Activated CD8-positive, alpha-beta memory T cell treated with anti-CD3 and anti-CD28 coated beads for 48 hours (primary cell): ENCODE data around the gene U2AF2.

Experiments
- DNase-seq, 3 experiments: peaks; one replicate each; pipeline ENCODE4 v3.0.0-alpha.2; 2020; ENCODE audit warnings: low read depth in 2 of 3, low spot score in 2 of 3

Gene U2AF2

DNA sequence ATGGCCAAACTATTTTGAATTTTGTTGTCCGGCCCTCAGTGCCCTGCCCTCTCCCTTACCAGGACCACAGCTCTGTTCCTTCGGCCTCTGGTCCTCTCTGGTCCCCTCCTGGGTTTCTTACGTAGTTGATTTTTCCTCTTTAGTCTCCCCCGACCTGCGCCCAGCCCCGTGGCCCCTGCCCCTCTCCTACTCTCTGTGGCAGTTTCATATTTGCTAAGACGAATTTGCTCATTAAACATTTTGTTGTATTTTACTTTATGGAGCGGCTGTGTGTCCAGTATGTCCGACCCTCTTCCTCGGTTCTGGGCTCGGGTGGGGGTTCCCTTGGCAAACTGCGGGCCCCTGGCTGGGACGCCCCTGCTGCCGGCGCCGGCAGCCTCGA, 19.6 kb downstream of the U2AF2 start:
- DNase-seq, result no peak

DNA sequence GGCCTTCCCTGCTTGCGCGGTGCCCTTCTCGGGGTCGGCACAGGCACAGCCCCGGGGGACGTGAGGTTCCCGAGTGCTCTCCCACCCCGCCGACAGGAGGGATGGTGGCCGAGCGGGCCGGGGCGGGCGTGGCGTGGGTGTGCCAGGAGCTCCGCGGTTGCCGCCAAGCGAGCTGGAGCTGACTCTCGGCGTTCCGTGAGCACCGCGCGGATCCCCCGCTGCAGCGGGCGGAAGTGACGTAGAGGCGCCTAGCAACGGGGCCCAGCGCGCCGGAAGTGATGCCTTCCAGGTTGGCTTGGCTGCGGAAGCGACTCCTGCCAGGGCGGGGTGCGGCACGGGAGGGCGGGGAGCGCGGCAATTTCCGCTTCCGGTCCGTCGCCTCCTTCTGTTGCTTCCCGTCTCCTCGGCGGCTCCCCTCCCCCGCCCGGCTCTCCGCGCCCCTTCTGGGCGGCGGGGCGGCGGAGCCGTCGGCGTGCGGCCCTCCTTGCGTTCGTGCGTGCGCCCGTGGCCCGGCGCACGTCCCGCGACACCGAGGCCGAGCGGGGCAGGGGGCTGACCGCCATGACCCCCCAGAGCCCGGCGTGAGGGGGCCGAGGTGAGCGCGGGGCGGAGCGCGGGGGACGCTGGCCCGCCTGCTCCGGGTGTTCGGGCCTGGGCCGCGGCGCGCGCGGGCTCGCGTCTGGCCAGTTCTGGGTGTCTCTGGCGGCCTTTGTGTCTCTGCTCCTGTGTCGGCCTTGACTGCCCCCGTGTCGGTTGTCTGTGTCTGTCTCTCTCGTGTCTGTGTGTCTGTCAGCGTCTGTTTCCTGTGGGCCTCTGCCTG, 20.2 kb downstream of the U2AF2 start, which contains the start of gene EPN1:
Gene EPN1 (plus strand): TSS at position 386 of the 820 bp plus-strand sequence. CDS start 3,402 bp downstream, outside the sequence.
- DNase-seq, result peak; percentile 93 to 97 (median 97)

DNA sequence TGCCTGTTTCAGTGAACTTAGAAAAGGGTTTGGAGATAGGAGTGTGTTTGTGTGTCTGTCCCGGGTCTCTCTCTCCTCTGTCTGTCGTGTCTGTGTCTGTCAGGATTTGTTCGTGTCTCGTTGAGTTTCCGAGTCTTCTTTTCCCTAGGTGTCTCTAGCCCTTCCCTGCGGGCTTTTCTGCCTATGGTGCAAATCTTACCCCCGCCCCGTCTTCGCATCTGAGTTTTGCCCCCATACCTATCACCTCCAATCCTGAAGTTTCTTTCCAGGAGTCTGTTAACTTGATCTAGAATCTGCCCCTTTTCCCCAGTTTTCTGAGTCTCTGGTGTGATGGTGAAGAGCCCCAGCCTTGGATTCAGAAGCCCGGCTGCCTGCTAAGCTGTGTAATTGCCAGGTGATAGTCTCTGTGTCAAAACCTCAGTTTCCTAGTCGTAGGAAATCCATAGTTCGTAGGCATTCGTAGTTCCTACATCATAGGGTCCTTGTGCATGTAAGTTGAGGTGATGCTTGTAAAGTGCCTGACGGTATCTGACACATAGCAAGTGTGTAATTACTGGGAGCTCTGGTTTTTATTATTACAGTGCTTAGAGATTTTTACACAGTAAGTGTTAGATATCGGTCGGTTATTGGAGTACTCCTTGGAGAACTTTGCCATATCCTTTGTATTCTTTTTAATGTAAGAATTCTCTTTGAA, 21.0 kb downstream of the U2AF2 start:
- no peak for DNase-seq

DNA sequence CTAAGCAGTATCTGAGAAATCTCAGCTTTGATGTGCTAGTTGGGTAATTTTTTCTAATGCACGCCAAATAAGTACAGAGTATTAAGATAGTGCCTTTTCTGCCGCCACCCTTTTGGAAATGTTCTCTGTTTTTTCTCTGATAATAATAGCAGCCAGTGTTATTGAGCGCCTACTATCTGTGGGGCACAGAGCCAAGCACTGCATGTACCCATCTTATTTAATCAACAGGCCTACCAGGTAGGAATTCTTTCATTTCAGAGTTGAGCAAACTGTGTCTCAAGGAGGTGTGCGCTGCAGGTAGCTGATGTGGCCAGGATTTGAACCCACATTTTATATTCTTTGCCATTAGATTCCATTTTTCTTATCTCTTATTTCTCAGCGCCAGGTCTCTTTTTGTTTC, 21.5 kb downstream of the U2AF2 start:
- DNase-seq, result no peak

DNA sequence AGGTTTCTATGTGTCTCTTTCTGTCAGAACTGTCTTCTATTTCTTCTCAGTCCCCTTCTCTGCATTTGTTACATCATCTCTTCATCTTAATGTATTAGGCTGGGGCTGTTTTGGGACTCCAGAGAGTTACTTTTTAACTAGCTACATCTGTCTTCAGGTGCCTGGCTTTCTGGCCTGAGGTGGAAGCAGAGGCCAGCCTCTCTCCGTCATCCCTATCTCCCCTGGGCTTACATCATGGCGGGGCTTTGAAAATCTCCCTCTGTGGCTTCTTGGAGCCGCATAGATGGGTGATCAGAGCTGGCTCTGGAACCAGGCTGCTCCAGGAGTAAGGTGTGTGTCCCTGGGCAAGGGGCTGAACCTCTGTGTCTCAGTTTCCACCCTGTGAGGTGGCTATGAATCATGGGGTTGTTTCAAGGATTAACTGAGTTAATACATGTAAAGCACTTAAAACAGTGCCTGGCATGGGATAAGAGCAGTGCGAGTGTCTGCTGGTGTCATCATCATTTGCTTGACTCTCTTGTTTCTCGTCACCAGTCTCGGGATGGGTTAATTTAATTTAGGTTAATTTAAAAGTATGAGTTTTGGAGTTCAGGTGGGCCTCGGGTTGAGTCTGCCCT, 22.2 kb downstream of the U2AF2 start:
- DNase-seq, result no peak

DNA sequence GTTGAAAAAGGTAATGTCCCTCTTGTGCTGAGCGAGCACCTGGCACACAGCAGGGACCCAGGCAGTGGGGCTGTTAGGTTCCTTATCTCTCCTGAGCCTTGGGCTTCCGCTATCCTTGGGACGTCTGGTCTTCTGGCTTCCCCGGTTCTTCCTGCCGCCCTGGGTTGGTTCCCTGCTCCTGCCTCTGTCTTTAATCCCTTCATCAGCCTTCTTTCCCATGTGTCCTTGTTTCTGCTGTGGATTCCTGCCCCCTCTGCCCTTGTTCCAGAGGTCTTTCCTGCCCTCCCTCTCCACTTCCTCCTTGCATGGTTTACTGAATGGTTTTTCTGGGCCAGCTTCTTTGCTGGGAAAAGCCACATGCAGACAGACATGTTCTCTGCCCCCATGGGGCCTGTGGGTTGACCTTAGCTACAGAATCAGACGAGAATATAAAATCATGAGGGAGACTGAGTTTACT, 22.8 kb downstream of the U2AF2 start:
- DNase-seq, result no peak

DNA sequence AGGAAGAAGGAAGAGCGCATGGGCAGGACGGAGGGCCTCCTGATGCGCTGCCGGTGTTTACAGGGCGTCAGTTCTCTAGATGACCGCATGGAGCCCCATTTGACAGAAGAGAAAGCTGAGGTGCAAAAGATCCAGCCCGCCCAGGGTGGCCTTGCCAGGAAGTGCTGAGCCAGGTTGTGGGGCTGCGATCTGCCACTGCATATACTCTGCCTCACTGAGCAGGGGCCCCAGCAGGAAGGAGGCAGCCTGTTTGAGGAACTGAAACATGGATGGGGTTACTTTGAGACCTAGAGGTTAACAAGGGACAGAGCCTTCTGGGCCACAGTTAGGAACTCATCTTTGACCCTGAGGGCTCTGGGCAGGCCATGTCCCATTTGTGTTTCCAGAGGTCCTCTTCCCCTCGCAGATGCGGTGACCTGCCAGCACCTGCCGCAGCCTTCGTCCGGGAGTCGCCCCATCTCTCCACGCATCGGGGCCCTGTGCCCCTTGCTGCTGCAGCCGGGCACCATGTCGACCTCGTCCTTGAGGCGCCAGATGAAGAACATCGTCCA, 23.4 kb downstream of the U2AF2 start:
- DNase-seq, result no peak

DNA sequence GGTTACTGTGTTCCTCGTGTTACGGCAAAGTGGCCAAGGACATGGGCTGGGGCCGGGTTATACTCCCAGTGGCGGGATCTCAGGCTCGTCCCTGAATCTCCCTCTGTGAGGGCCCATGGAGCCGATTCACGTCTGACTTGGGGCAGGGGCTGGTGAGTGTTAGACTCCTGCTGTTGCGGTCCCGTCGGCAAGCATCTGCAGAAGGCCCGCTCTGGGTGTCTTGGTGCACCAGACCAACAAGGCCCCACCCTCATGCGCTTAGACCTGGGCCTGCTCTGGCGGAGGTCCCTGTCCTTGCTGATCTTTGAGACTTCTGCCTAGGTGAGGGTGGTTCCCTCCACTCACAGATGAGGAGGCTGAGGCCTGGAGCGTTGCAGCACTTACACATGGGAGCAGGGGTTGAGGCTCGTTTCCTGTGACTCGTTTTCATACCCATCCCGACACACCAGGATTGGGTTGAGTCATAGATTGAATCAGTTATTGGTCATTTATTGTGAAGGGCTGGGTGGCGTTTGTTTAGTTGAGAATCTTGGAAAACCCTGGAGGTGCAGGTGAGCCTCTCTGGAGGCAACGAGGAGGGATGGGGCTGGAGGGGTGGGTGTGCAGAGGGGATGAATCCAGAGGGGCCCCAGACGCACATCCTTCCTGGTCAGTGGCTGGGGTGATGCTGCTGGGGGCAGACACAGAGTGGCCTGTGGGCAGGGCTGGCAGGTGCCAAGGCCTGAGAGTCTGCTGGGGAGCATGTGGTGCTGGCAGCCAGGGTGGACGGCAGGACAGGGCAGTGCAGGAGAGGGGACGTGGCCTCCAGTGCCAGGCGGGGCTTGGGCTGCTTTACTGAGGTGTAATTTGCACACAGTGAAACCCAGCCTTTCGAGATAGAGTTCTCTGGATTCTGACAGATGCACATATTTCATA, 24.8 kb downstream of the U2AF2 start:
- no peak for DNase-seq

DNA sequence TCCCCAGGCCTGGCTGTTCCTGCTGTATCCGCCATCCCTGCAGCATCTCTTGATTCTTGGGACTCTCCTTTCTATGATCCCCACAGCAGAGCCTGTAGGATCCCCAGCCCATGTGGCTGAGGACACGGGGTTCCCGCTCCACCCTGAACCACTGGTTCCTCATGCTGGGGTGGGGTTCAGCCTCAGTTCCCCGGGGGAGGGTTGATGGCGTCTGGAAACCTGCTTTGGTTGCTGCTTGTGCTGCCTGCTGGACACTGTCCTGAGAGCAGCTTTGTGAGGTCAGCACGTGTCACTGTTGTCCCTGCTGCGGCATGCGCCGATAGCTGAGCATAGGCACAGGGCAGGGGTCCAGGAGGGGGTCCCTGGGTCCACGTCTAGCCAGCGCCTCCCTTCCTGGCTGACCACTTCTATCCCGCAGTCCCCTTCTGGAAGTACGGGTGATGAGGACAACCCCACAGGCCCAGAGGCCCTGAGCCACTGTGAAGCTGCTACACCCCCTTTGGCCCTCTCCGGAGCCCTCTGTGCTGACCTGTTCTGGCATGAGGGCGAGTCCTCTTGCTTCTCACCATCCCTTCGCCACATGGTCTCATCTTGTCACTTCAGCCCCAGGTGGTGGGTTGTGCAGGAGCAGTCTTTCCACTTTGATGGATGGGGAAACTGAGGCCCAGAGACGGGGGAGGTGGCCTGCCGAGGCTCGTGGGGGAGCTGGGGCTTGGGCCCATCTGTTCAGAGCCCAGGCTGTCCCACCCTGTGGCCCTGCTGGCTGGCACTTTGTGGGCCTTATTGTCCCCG, 25.7 kb downstream of the U2AF2 start:
- DNase-seq, result no peak

DNA sequence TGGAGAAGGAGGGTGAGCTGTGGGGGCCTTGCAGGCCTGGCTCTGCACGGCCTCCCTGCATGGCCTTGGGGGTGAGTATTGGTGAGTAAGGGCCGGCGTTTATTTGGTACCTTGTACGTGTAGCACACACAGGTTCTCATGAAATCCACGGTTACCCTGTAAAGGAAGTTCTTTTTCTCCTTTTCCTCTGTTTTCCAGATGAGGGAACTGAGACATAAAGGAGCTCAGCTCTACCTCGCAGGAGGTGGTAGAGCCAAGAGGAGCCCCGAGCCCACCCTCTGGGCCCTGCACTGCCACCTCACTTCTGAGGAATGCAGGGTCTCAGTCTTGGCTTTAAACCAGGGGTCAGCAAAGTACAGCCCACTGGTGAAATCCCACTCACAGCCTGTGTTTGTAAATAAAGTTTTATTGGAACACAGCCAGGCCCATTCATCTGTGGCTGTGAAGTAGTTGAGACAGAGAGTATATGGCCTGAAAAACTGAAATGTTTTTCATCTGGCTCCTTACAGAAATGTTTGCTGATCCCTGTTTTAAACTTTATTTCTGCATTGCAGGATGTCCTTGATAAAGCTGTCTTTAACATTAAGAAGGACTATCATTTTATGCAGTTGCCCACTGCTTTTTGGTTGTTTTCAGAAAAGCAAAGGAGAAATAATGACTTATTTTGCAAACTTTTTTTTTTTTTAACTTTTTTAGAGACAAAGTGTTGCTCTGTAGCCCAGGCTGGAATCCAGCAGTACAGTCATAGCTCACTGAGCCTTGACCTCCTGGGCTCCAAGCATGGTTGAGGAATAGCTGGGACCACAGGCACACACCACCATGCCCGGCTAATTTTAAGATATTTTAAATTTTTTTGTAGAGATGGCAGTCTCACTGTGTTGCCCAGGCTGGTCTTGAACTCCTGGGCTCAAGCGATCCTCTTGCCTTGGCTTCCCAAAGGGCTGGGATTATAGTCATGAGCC, 26.6 kb downstream of the U2AF2 start:
- no peak for DNase-seq

DNA sequence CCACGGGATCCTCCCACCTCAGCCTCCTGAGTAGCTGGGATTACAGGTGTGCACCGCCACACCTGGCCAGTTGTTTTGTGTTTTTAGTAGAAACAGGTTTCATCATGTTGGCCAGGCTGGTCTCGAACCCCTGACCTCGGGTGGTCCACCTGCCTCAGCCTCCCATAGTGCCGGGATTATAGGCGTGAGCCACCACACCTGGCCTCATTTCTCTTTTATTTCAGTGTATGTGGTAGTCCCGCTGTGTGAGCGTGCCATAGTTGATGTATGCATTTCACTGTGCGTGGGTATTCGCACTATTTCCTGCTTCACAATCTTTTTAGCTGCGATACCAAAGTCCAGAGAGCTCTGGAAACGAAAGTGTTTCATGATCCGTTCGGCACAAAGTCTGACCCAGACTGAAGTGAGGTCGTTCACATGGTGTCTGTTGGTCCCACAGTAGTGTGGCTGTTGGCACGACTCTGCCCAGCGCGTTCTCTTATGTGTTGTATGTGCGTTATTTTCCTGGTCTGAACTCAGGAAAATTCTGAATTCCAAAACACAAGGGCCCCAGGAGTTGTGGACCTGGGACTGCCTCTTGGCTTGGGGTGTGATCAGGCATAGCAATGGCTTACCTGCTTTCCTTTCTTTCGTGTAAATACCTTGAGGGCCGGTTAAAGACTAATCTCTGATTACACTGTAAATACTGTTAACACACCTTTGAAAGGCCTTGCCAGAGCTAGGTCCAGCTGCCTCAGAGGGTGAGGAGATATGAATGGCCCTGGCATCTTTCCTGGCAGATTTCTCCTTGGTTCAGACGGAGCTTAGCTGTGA, 28.8 kb downstream of the U2AF2 start:
- DNase-seq, result no peak

DNA sequence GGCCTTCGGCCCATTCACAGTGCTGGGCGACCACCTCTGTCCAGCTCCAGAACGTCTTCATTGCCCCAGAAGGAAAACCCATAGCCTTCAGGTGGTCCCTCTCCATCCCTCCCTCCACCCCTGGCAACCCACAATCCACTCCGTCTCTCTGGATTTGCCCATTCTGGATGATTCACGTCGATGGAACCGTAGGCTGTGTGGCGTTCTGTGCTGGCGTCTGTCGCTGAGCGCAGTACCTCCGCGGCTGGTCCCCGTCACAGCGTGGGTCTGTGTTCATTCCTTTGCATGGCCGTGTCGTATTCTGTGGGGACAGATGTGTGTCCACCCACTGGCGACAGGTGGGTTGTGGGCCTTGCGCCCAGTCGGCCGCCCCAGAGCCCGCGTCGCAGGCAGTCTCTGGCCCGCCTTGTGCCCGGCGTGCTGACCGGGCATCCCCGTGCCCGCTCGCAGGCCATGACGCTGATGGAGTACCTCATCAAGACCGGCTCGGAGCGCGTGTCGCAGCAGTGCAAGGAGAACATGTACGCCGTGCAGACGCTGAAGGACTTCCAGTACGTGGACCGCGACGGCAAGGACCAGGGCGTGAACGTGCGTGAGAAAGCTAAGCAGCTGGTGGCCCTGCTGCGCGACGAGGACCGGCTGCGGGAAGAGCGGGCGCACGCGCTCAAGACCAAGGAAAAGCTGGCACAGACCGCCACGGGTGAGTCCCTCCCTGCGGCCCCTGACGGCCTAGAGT, 30.3 kb downstream of the U2AF2 start:
- no peak for DNase-seq

DNA sequence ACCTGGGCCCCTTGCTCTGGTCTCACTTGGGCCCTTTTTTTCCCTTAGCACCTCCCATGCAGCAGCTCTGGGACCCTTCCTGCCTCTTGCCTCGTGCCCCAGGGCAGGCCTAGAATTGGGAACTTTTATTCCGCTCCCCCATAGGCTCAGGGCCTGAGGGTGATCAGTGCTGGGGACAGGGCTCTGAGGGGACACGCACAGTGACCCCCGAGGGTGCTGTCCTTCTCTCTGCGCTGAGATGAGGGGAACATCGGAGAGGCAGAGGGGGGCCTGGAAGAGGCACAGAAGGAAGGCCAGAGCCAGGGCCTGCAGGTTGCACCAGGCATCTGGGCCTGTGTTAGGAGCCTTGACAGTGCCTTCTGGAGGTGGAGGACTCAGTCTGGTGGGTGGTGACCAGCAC, 30.9 kb downstream of the U2AF2 start:
- no peak for DNase-seq

DNA sequence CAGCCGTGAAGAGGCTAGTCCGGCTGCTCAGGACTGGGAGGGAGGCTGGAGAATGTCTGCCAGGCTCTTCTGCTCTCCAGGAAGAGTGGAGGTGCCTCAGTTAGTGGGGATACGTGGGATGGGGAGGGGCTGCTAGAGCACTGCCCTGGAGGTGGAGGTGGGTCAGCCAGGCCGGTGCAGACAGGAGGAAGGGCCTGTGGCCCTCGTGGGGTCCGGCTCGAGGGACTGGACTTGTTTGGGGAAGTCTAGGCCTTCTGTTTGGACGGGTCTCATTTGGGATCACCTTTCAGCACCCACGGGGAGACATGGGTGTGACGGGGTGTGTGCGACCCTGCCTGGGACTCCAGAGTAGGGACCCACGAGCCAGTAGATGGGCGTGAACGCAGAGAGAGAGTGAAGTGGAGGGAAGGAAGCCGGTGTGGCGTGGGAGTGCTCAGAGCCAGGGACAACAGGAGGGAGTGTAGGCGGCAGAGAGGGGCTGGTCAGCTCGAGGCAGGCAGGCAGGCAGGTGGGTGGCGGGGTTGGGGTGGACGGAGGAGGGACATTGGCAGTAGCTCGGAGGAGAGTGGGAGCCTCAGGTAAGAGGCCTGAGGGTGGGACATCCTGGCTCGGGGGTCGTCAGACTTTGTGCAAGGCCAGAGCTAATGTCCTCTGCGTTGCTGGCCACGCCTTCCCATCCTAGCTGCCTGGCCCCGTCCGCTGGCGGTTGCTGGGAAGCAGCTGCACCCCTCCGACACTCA, 31.6 kb downstream of the U2AF2 start:
- DNase-seq, result no peak

DNA sequence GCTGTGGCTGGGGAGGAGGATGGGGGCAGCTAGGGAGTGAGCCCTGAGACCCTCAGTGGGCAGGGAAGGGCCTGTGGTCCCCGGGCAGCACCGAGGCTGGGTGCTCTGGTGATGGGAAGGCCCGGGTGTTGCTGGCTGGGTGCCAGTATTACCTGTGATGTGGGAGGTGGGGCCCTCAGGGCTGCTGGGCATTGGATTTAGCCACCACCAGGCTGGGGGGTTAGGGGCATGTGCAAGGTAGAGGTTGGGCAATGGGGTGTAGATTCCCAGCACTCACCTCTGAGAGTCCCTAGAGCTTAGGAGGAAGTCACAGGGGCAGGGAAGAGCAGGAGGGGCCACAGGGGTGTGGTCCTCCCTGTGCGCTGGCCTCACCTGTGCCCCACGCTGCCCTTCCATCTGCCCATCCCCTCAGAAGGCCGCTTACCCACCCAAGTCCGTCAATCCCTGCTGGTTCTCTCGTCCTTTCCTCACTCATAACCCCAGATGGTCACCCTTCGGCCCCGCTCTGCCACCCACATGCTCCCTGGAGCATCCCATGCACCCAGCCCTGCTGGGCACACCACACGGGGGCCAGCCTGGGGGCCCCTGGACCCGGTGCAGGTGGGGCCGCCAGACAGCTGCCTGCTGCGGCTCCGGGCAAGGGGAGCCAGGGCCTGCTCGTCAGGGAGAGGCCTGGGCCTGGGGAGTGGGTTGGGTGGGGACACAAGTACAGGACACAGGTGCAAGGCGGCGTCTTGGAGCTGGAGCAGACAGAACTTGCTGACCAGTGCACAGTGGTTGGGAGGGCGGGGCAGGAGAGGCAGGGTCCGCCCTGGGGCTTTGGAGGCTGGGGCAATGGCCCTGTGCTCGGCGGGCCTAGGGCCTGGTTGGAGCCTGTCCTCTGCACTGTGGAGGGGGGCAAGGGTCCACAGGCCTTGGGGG, 32.7 kb downstream of the U2AF2 start:
- DNase-seq, result no peak
